Activated CD8-positive, alpha-beta memory T cell treated with anti-CD3 and anti-CD28 coated beads for 1 hour (primary cell): ENCODE measurements around the gene DNAJC4.

Experiments used
- DNase-seq, 2 donors: peaks; one replicate each; pipeline ENCODE4 v3.0.0-alpha.2; 2020; ENCODE audit warnings: low read depth in 1 of 2; ENCODE audit errors: extremely low read depth in 1 of 2

Gene DNAJC4

DNA sequence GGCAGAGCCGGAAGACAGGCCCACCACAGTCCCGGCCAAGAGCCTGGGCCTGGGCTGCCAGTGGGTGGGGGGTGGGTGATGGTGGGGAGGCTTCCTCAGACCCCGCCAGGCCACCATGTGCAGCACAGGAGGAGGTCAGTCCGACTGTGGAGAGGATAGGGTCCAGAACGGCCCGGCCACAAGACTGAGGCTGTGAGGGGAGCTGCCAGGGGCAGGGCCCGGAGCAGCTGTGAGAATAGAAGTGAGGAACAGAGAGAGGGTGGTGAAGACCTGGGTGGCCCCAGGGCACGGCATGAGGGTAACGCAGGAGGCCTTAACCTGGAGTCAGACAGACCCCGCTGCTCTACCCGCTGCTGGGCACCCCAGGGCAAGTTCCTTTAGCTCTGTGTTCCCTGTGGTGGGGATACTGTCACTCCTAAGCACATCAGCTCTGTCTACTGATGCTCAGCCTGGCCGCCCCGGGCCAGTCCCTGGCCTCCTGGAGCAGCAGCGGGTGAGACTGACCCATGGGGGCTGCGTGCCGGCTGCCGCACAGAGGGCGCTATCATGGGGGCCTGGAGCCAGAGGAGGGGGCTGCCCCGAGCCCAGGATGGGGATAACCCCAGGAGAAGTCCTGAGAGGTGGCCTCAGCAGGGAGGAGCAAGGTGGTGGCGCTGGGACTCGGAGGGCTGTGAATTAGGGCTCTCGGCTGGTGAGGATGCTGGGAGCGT, 22.1 kb upstream of the DNAJC4 start:
- DNase-seq = no peak

- no peak for DNase-seq
Observed at GRCh38 chr11:64208796-64209562, 21.4 kb upstream of the DNAJC4 start.

DNA sequence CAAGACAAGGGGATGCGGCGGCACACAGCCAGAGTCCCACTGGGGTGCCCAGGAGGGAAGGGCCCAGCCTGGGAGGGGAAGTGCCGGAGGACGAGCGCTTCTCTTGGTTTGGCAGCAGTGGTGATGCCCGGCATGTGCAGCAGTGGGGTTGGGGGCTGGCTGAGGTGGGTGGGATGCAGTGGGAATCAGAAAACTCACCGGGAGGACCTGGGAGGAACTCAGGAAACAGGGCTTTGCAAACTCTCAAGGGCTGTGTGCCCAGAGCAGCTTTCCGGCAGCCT, 20.8 kb upstream of the DNAJC4 start:
- DNase-seq = no peak

- DNase-seq = no peak
Observed at GRCh38 chr11:64210301-64211020, 19.9 kb upstream of the DNAJC4 start.

GRCh38 chr11:64211181-64211872, 19.0 kb upstream of the DNAJC4 start:
- no peak for DNase-seq

- DNase-seq = no peak
Observed at GRCh38 chr11:64216879-64217278, 13.5 kb upstream of the DNAJC4 start.

GRCh38 chr11:64218628-64219353, 11.6 kb upstream of the DNAJC4 start:
- no peak for DNase-seq

GRCh38 chr11:64219354-64219684, 11.0 kb upstream of the DNAJC4 start:
- DNase-seq = no peak

- no peak for DNase-seq
Observed at GRCh38 chr11:64219755-64220154, 10.6 kb upstream of the DNAJC4 start.

DNA sequence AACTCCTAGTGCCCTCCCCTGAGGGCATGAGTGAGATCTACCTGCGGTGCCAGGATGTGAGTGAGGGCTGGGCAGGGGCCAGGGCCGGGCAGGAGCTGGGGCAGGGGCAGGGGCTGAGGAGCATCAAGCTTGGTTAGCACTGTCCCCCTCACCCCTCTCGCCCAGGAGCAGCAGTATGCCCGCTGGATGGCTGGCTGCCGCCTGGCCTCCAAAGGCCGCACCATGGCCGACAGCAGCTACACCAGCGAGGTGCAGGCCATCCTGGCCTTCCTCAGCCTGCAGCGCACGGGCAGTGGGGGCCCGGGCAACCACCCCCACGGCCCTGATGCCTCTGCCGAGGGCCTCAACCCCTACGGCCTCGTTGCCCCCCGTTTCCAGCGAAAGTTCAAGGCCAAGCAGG, 10.1 kb upstream of the DNAJC4 start:
- DNase-seq = no peak

DNA sequence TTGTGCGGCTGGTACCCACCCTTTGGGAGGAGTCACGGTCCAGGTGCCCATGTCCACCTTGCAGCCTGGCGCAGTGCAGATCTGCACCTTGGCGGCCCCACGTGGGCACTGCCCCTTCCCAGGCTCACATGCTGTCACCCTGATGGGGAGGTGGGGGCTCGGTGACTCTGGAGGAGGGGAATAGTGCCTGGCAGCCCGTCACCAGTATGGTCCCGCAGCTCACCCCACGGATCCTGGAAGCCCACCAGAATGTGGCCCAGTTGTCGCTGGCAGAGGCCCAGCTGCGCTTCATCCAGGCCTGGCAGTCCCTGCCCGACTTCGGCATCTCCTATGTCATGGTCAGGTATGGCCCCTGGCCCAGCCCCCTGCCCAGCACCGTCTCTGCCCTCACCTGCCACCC, 9.6 kb upstream of the DNAJC4 start:
- no peak for DNase-seq

- no peak for DNase-seq
Observed at GRCh38 chr11:64222651-64223000, 7.7 kb upstream of the DNAJC4 start.

DNA sequence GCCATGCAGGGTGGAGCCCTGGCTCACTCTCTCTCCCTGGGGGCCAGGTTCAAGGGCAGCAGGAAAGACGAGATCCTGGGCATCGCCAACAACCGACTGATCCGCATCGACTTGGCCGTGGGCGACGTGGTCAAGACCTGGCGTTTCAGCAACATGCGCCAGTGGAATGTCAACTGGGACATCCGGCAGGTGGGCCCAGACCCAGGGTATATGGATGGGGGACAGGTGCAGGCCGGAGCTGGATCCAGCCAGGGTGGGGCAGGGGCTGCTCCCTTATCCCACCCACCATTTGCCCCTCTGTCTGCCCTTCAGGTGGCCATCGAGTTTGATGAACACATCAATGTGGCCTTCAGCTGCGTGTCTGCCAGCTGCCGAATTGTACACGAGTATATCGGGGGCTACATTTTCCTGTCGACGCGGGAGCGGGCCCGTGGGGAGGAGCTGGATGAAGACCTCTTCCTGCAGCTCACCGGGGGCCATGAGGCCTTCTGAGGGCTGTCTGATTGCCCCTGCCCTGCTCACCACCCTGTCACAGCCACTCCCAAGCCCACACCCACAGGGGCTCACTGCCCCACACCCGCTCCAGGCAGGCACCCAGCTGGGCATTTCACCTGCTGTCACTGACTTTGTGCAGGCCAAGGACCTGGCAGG, 7.2 kb upstream of the DNAJC4 start:
- DNase-seq = no peak

GRCh38 chr11:64224151-64224890, 6.0 kb upstream of the DNAJC4 start:
- no peak for DNase-seq

DNA sequence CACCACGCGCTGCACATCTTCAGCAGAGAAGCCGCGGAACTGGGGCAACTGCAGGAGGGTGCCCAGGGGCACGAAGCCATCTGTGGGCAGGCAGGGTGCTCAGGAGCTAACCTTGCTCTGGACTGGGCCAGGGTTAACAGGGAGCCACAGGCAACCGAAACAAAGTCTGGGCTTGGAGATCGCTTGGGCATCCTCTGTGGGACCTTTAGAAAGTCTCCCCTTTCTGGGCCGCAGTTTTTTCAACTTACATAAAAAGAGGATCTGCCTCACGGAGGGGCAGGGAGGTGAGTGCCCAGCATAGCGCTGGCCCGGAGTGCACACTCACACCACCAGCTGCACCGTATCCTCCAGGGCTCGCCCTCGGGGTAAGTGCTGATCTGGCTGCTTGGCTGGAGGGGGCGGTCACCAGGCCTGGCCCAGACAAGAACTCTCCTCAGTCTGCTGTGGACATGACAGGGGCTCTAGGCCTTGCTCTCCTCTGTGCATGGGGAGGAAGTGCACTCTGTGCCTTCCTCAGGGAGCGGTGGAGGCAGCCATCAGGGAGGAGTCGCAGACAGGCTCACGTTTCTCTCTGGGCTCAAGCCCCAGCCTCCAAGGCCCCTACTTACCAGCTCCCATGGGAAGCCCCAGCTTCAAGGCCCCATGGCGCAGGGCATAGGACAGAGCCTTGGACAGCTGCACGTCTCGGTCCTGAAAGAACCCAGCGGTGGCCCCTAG, 5.3 kb upstream of the DNAJC4 start:
- DNase-seq = no peak

DNA sequence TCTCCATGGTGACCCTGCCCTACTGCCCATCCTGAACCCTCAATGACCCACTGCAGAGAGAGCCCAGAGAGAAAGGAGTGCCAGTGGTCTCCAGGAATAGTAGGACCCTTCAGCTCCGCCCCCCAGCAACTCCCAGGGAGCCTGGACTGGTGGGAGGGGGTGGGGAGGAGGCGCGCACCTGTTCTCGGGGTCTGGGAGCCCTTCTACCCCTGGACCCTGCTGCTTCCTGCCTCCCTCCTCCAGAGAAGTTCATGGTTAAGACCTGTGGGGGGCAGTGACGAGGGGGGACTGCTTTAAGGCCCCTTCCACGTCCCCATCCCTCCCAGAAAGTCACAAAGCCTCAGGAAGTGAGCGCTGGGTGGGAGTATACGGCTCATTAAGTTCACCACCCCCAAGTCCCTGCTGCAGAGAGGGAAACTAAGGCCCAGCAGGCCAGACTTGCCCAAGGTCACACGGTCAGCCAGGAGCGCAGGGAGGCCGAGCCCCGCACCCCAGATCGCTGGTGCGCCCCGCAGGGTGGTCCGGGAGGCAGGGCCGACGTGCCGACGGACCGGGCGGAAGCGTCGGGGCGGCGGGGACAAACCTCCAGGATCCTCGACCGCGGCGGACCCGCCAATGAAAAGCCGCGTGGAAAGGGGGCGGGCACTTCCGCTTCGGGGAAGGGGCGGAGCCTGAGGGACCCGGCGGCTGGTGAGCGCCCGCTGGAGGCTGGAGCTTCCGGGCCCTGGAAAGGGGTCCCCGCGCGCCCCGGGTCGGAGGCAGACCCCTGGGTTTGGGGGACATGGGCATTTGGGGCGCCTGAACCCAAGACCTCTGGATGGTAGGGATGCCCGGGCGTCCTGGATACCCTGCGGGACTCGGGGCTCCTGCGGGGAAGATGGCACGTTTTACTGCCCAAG, 4.5 kb upstream of the DNAJC4 start, which contains the start of the genes NUDT22 and TRPT1:
TSS of gene NUDT22 (plus strand) at position 667 of the 899 bp plus-strand sequence. CDS start 379 bp downstream, outside the sequence.
TSS of gene TRPT1 (minus strand) at position 579 of the 899 bp plus-strand sequence. CDS start at position 253, 326 bp downstream.
- DNase-seq = peak; percentile 71 to 89

DNA sequence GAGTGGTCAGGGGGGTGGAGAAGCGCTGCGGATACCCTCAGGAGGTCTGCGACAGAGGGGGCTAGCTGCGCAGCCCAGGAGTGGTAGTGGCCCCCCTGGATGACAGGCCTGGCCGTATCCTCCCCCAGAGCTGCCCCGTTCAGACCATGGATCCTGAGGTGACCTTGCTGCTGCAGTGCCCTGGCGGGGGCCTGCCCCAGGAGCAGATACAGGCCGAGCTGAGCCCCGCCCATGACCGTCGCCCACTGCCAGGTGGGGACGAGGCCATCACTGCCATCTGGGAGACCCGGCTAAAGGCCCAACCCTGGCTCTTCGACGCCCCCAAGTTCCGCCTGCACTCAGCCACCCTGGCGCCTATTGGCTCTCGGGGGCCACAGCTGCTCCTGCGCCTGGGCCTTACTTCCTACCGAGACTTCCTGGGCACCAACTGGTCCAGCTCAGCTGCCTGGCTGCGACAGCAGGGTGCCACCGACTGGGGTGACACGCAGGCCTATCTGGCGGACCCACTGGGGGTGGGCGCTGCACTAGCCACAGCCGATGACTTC, 3.8 kb upstream of the DNAJC4 start:
- no peak for DNase-seq
